Keratinocyte (primary cell): ENCODE data around the gene CTNNA2. TPM values are rescaled to one million over a fixed set of nuclear protein-coding genes. Genes with fewer than 3 reads are reported as not detected.

Experiments used
- DNase-seq: peaks from one replicate; pipeline ENCODE4 v3.0.0-alpha.2; 2011; ENCODE audit warnings: low read depth, missing footprints, low spot score
- FAIRE-seq: peaks from 2 replicates; lab custom pipeline; 2011; peaks lifted over from hg19 to GRCh38; lab: Jason Lieb, UNC
- H2AFZ ChIP-seq: 2 replicates; pipeline ENCODE4 v1.6.0; 2012; ENCODE audit warnings: low read length, control low read depth, inconsistent platforms; ENCODE audit not compliant: control insufficient read depth
- H3K27ac ChIP-seq: 2 replicates; pipeline ENCODE4 v1.5.1; 2011; ENCODE audit warnings: low read length; ENCODE audit not compliant: control insufficient read depth, insufficient read depth
- H3K27me3 ChIP-seq: 3 replicates; pipeline ENCODE4 v1.6.0; 2011; ENCODE audit warnings: low read length; ENCODE audit not compliant: control insufficient read depth, insufficient read depth; ENCODE audit errors: extremely low read depth
- H3K36me3 ChIP-seq, 2 experiments: 2 replicates in 1 of 2; 3 replicates in 1 of 2; pipeline ENCODE4 v1.5.1; 2011; ENCODE audit warnings: low read length in 2 of 2, mild to moderate bottlenecking in 1 of 2; ENCODE audit not compliant: control insufficient read depth in 2 of 2, insufficient read depth in 2 of 2; ENCODE audit errors: extremely low read depth in 1 of 2
- H3K4me1 ChIP-seq: 3 replicates; pipeline ENCODE4 v1.5.1; 2011; ENCODE audit warnings: low read length; ENCODE audit not compliant: control insufficient read depth, insufficient read depth; ENCODE audit errors: extremely low read depth
- H3K4me2 ChIP-seq: 3 replicates; pipeline ENCODE4 v1.6.0; 2011; ENCODE audit warnings: low read depth, low read length; ENCODE audit not compliant: control insufficient read depth, insufficient read depth; ENCODE audit errors: extremely low read depth
- H3K4me3 ChIP-seq, 3 experiments: fragments of 200-600 bp in 1 of 3; sonication (generic) in 1 of 3; 2 replicates in 2 of 3; 3 replicates in 1 of 3; pipeline ENCODE4 v1.5.1; 2011 to 2016; ENCODE audit warnings: low read length in 3 of 3, mild to moderate bottlenecking in 3 of 3, control low read depth in 2 of 3, inconsistent platforms in 1 of 3, low read depth in 1 of 3, mixed read lengths in 1 of 3, mixed run types in 1 of 3, moderate library complexity in 1 of 3; ENCODE audit not compliant: control insufficient read depth in 2 of 3, insufficient read depth in 2 of 3; ENCODE audit errors: extremely low read depth in 1 of 3
- H3K79me2 ChIP-seq: 2 replicates; pipeline ENCODE4 v1.6.0; 2012; ENCODE audit warnings: low read length; ENCODE audit not compliant: control insufficient read depth, insufficient read depth
- H3K9ac ChIP-seq: 3 replicates; pipeline ENCODE4 v1.6.0; 2011; ENCODE audit warnings: low read length; ENCODE audit not compliant: control insufficient read depth, insufficient read depth; ENCODE audit errors: extremely low read depth
- H3K9me1 ChIP-seq: 3 replicates; pipeline ENCODE4 v1.6.0; 2011; ENCODE audit warnings: low read length; ENCODE audit not compliant: control insufficient read depth, insufficient read depth; ENCODE audit errors: extremely low read depth
- H3K9me3 ChIP-seq: 2 replicates; pipeline ENCODE4 v1.5.1; 2012; ENCODE audit warnings: low read depth, low read length; ENCODE audit not compliant: control insufficient read depth
- H4K20me1 ChIP-seq: 3 replicates; pipeline ENCODE4 v1.6.0; 2011; ENCODE audit warnings: low read length; ENCODE audit not compliant: control insufficient read depth, insufficient read depth; ENCODE audit errors: extremely low read depth
- CTCF ChIP-seq, 3 experiments: IDR thresholded peaks in 1 of 3; conservative IDR thresholded peaks in 1 of 3; optimal IDR thresholded peaks in 1 of 3; 2 replicates in 2 of 3; 3 replicates in 1 of 3; pipeline versions ENCODE3 to v1.5.1; 2011; ENCODE audit warnings: low read length in 3 of 3, mild to moderate bottlenecking in 3 of 3, moderate library complexity in 2 of 3, control low read depth in 1 of 3, inconsistent platforms in 1 of 3; ENCODE audit not compliant: insufficient read depth in 2 of 3; ENCODE audit errors: extremely low read depth in 1 of 3
- EZH2 ChIP-seq: IDR thresholded peaks from one replicate; pipeline ENCODE4 v1.6.1; 2012; ENCODE audit warnings: inconsistent platforms, mild to moderate bottlenecking, low read length, moderate library complexity
- dilution Hi-C: fragments of 300-500 bp; cut with MboI; formaldehyde crosslinking; loops from one replicate; pipeline ENCODE4 v1.7.0; 2020; ENCODE audit warnings: low sequenced_read_pairs; ENCODE audit not compliant: extremely low pct_ligation_motif_present
- polyA plus RNA-seq, 5 experiments: library from polyadenylated mRNA; depleted of rRNA in 3 of 5; stranded (reverse) in 3 of 5; stranded (forward) in 1 of 5; unstranded in 1 of 5; fragments of >200 nt; gene quantifications; 1 replicate in 1 of 5; 2 replicates in 3 of 5; 3 replicates in 1 of 5; pipeline versions ENCODE4 v1.2.1 to v1.2.3, GENCODE V29; 2011 to 2012; ENCODE audit warnings: missing spikeins in 2 of 5, low read depth in 1 of 5, low replicate concordance in 1 of 5

The CTNNA2 gene
- polyA plus RNA-seq, 1 donor (not counting 4 experiments of a cell fraction or from before 2014, with no cell fraction given), result not detected

GRCh38 chr2:80300346-80300745 is 787.5 kb downstream of the CTNNA2 start:
- no peaks in the 10 kb centered on the region for H3K9me1 ChIP-seq
- no peaks in the 10 kb centered on the region for H4K20me1 ChIP-seq
- no peaks in the 10 kb centered on the region for H3K4me1 ChIP-seq
- H3K79me2 ChIP-seq, result no peaks in the 10 kb centered on the region
- TF ChIP-seq EZH2 (no peak), CTCF (optimal IDR thresholded peaks at IDR 0.05 in 1 of 3, IDR thresholded peaks at IDR 0.05 in 1 of 3, conservative IDR thresholded peaks at IDR 0.05 in 1 of 3; ENCODE audit: extremely low read depth in 1 of 3, insufficient read depth in 2 of 3, low read length in 3 of 3) (no peak)
- no peaks in the 10 kb centered on the region for H3K9me3 ChIP-seq
- FAIRE-seq (no peak), DNase-seq (no peak)
- no peak overlapping the region for H3K27ac ChIP-seq
- no peak overlapping the region for H3K4me2 ChIP-seq
- H3K4me3 ChIP-seq, result no peak overlapping the region
- H2AFZ ChIP-seq, result no peak overlapping the region
- H3K36me3 ChIP-seq, result no peaks in the 10 kb centered on the region
- H3K27me3 ChIP-seq, result peaks cover 39% of the 10 kb centered on the region
- H3K9ac ChIP-seq, result no peak overlapping the region
- dilution Hi-C loops, result no loop called here

- H3K79me2 ChIP-seq, result no peaks in the 10 kb centered on the region
- H3K36me3 ChIP-seq, result no peaks in the 10 kb centered on the region
- peaks cover 43% of the 10 kb centered on the region for H3K27me3 ChIP-seq
- no peak for DNase-seq
- no peak overlapping the region for H2AFZ ChIP-seq
- FAIRE-seq, result no peak
- H3K9ac ChIP-seq, result no peak overlapping the region
- no peak overlapping the region for H3K4me3 ChIP-seq
- no peak for TF ChIP-seq EZH2
- no peak for TF ChIP-seq CTCF (optimal IDR thresholded peaks at IDR 0.05 in 1 of 3, IDR thresholded peaks at IDR 0.05 in 1 of 3, conservative IDR thresholded peaks at IDR 0.05 in 1 of 3; ENCODE audit: extremely low read depth in 1 of 3, insufficient read depth in 2 of 3, low read length in 3 of 3)
- no peak overlapping the region for H3K4me2 ChIP-seq
- H3K9me3 ChIP-seq, result no peaks in the 10 kb centered on the region
- no peaks in the 10 kb centered on the region for H3K9me1 ChIP-seq
- H3K4me1 ChIP-seq, result no peaks in the 10 kb centered on the region
- no peaks in the 10 kb centered on the region for H4K20me1 ChIP-seq
- no peak overlapping the region for H3K27ac ChIP-seq
- dilution Hi-C loops, result no loop called here
Measured at GRCh38 chr2:80300954-80301353, 788.1 kb downstream of the CTNNA2 start.
